Motor neuron (in vitro differentiated cells): ENCODE data around the gene PKDREJ. TPM values are rescaled to one million over a fixed set of nuclear protein-coding genes. Genes with fewer than 3 reads are reported as not detected.
A peak's percentile ranks its signal among the peaks of the same experiment; 100 is the strongest.

ENCODE experiments used
- ATAC-seq, 8 experiments: fragments of 200-7000 bp; cut with Tn5 transposase; replicated peaks in 6 of 8; 2 replicates each; pipeline ENCODE4 v1.8.0; 2021; ENCODE audit warnings: mild to moderate bottlenecking in 8 of 8, moderate library complexity in 8 of 8
- H3K27ac ChIP-seq, 2 donors: fragments of 250-450 bp; sonication (Bioruptor Pico); 2 replicates each; pipeline ENCODE4 v1.9.0; 2021; ENCODE audit warnings: antibody characterized with exemption in 2 of 2, mild to moderate bottlenecking in 2 of 2, moderate library complexity in 1 of 2
- H3K4me1 ChIP-seq, 2 donors: fragments of 250-450 bp; sonication (Bioruptor Pico); replicated peaks in 1 of 2; 2 replicates each; pipeline ENCODE4 v1.6.1; 2021; ENCODE audit warnings: antibody characterized with exemption in 2 of 2, mild to moderate bottlenecking in 2 of 2, moderate library complexity in 1 of 2
- H3K4me3 ChIP-seq, 5 donors: fragments of 250-450 bp; sonication (Bioruptor Pico); 2 replicates each; pipeline ENCODE4 v1.9.0; 2021; ENCODE audit warnings: antibody characterized with exemption in 5 of 5, mild to moderate bottlenecking in 5 of 5, moderate library complexity in 4 of 5
- WGBS, 10 experiments: fragments of 450-650 bp; shearing (Covaris generic); methylation state at CpG; one replicate each; pipeline ENCODE4 v1.0.0; 2022; 5-methylcytosine and 5-hydroxymethylcytosine counted together
- in situ Hi-C, 9 experiments: fragments of 400-800 bp; cut with MboI; loops; one replicate each; pipeline ENCODE4 v1.15.0; 2021; ENCODE audit warnings: low sequenced_read_pairs in 9 of 9, low pct_unique_long_range_greater_than_20kb in 2 of 9; ENCODE audit not compliant: unreplicated experiment in 9 of 9
- total RNA-seq, 8 experiments: library from RNA; unstranded; fragments of 300-600 nt; gene quantifications; 2 replicates each; pipeline versions ENCODE4 v1.2.3 to v1.2.4, GENCODE V29; 2022

The PKDREJ gene
- total RNA-seq, 8 experiments from 2014 or later = 0.20 to 0.92 (median 0.63) TPM

DNA sequence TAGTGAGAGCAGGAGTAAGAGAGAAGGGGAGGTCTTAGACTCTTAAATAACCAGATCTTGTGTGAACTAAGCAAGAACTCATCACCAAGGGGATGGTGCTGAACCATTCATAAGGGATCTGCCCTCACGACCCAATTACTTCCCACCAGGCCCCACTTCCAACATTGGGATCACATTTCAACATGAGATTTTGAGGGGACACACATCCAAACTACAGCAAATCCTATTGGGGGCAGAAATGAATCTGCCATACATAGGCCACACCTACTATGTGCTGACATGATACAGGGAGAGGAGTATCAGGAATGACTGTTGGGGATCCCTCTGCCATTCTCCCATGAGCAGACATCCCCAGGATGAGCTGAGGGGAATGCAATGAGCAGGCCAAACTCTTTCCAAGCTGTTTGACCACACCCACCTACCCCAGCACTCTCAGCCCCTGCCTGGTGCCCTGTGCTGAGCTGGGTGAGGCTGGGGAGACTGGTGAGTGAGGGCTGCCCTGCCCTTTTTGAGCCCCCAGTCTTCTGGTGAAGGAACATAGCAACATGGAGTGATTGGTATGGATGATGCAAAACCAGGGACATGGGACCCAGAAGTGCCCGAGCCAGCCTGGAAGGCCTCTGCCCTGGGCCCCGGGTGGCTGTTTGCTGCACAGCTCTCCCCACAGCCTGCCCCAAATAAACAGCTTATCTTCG is 32.3 kb upstream of the PKDREJ start:
- 23 to 100% (median 71%) methylated on average over 1 to 2 of the region's 4 CpGs; no CpG with 5 or more reads in 5 of the 10 experiments for WGBS, 10 experiments
- in situ Hi-C loops = no loop called here

DNA sequence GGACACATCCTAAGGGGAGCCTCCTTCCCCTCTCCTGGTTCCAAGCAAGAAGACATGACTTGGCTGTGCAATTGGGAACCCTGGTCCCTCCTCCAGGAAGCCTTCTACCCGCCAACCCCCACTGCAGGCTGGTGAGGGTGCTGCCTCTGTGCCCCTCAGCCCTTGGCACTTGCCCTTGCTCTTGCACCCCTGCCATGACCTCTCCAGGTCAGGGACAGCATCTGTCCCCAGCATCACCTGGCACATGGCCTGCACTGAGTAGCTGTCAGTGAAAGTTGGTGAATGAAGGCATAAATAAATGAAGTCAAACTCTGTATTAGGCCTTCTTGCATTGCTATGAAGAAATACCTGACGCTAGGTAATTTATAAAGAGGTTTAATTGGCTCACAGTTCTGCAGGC is 31.6 kb upstream of the PKDREJ start:
- Histone ChIP-seq H3K4me3 (no peak overlapping the region), H3K27ac (no peak overlapping the region), H3K4me1 (peaks cover 10 to 17% of the 10 kb centered on the region in 2 donors)
- ATAC-seq = no peak
- 92 to 100% (median 100%) methylated on average over 1 of the region's 2 CpGs; no CpG with 5 or more reads in 4 of the 10 experiments for WGBS, 10 experiments
- in situ Hi-C loops = no loop called here

More for the DNA sequence above, 32.3 kb upstream of the PKDREJ start:
- H3K4me1 ChIP-seq = peaks cover 10 to 17% of the 10 kb centered on the region in 2 donors
- H3K27ac ChIP-seq = no peak overlapping the region
- H3K4me3 ChIP-seq = peak overlapping the region in 2 of 5 donors; percentile 64 to 79
- ATAC-seq = no peak

- Histone ChIP-seq H3K4me1 (peaks cover 10 to 17% of the 10 kb centered on the region in 2 donors), H3K27ac (no peak overlapping the region), H3K4me3 (no peak overlapping the region)
- peak in 5 of 8 experiments; percentile 5 to 54 (median 48) for ATAC-seq
- WGBS, 10 experiments = 0 to 67% (median 18%) methylated on average over 1 to 6 of the region's 11 CpGs; no CpG with 5 or more reads in 2 of the 10 experiments
- in situ Hi-C loops = no loop called here
Measured at GRCh38 chr22:46293577-46294260, 30.6 kb upstream of the PKDREJ start.

GRCh38 chr22:46292732-46293131 is 29.6 kb upstream of the PKDREJ start:
- no peak overlapping the region for H3K27ac ChIP-seq
- peaks cover 10 to 17% of the 10 kb centered on the region in 2 donors for H3K4me1 ChIP-seq
- 88 to 100% (median 90%) methylated on average over 1 to 5 of the region's 14 CpGs; no CpG with 5 or more reads in 5 of the 10 experiments for WGBS, 10 experiments
- ATAC-seq = no peak
- in situ Hi-C loops = no loop called here
- H3K4me3 ChIP-seq = no peak overlapping the region

GRCh38 chr22:46292173-46292572 is 29.0 kb upstream of the PKDREJ start:
- Histone ChIP-seq H3K27ac (no peak overlapping the region), H3K4me1 (peaks cover 10 to 17% of the 10 kb centered on the region in 2 donors), H3K4me3 (no peak overlapping the region)
- ATAC-seq = no peak
- WGBS, 10 experiments = 74 to 100% (median 100%) methylated on average over 1 to 3 of the region's 3 CpGs; no CpG with 5 or more reads in 1 of the 10 experiments
- in situ Hi-C loops = no loop called here

GRCh38 chr22:46290843-46291785 is 28.0 kb upstream of the PKDREJ start:
- in situ Hi-C loops = no loop called here
- Histone ChIP-seq H3K4me3 (no peak overlapping the region), H3K4me1 (peaks cover 10 to 15% of the 10 kb centered on the region in 2 donors), H3K27ac (no peak overlapping the region)
- WGBS, 10 experiments = 65 to 100% (median 85%) methylated on average over 2 to 6 of the region's 23 CpGs; no CpG with 5 or more reads in 5 of the 10 experiments
- no peak for ATAC-seq

DNA sequence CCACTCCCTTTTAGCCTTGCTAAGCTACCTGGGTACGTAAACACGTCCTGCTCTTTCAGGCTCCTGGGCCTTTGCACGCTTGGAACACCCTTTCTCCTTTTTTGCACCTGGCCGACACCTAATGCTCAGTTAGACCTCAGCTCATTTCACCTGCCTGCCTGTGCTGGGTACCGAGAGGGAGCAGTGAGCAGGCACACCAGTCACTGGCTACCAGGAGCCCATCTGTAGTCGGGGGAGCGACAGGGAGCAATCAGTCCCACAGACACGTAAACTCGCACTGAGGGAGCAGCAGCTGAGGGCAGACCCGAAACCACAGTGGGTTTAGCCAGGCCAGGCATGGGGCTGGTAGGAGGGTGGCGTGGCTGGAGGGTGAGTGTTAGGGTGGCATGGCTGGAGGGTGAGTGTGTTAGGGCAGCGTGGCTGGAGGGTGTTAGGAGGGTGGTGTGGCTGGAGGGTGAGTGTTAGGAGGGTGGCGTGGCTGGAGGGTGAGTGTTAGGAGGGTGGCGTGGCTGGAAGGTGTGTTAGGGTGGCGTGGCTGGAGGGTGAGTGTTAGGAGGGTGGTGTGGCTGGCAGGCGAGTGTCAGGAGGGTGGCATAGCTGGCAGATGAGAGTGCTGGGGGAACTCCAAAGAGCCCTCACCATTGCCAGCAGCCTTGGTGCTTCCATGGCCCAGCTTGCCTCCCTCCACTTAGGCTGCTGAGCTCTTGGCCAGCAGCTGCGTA is 27.1 kb upstream of the PKDREJ start:
- in situ Hi-C loops = no loop called here
- no peak overlapping the region for H3K27ac ChIP-seq
- WGBS, 10 experiments = 60 to 100% (median 100%) methylated on average over 1 to 7 of the region's 17 CpGs; no CpG with 5 or more reads in 1 of the 10 experiments
- no peak overlapping the region for H3K4me3 ChIP-seq
- peaks cover 3 to 8% of the 10 kb centered on the region in 2 donors for H3K4me1 ChIP-seq
- ATAC-seq = no peak

DNA sequence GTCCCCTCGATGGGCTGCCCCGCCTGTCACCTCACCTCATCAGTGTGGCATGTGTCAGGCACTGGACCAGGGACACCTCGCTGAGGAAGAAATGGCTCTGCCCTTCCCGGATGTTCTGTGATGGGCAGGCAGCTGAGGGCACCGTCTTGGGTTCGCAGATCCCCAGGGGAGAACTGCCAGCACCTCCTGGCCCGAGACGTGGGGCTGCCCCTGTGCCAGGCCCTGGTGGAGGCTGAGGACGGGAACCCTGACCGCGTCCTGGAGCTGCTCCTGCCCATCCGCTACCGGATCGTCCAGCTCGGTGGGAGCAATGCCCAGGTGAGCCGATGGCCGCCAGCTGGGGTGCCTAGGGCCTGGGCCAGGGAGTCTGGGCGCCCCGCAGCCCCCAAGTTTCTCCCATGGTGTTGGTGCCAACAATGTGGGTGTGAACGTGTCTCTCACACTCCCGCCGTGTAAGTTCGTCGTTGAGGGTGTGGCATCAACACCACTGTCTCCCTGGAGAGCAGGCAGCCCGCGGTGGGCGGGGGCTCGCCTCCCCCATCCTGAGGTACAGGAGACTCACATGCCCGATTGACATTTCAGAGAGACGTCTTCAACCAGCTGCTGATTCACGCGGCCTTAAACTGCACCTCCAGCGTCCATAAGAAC is 26.2 kb upstream of the PKDREJ start:
- ATAC-seq = no peak
- Histone ChIP-seq H3K4me1 (peaks cover 2 to 8% of the 10 kb centered on the region in 2 donors), H3K4me3 (no peak overlapping the region), H3K27ac (no peak overlapping the region)
- WGBS, 10 experiments = 80 to 90% (median 89%) methylated on average over 1 to 10 of the region's 33 CpGs; no CpG with 5 or more reads in 5 of the 10 experiments
- in situ Hi-C loops = no loop called here

DNA sequence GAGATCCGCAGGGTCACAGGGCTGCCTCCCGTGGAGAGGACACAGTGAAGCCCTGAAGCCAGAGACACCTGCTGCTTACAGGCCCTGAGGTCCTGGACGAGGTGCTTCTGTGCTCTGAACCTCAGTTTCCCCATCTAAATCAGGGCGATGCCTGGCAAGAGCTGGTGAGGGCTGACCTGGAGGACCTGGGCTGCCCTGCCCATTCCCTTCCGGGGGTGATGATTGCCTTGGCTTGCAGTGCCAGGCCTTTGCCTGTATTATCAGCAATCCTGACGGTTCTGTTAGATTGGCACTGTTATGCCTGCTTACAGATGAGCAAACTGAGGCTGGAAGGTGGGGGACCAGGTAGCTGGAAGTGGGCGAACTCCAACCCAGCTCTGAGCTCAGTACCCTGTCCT is 25.7 kb upstream of the PKDREJ start:
- ATAC-seq = no peak
- WGBS, 10 experiments = 90 to 100% (median 100%) methylated on average over 1 to 2 of the region's 7 CpGs; no CpG with 5 or more reads in 7 of the 10 experiments
- in situ Hi-C loops = no loop called here
- no peak overlapping the region for H3K27ac ChIP-seq
- peaks cover 2 to 7% of the 10 kb centered on the region in 2 donors for H3K4me1 ChIP-seq
- H3K4me3 ChIP-seq = no peak overlapping the region

DNA sequence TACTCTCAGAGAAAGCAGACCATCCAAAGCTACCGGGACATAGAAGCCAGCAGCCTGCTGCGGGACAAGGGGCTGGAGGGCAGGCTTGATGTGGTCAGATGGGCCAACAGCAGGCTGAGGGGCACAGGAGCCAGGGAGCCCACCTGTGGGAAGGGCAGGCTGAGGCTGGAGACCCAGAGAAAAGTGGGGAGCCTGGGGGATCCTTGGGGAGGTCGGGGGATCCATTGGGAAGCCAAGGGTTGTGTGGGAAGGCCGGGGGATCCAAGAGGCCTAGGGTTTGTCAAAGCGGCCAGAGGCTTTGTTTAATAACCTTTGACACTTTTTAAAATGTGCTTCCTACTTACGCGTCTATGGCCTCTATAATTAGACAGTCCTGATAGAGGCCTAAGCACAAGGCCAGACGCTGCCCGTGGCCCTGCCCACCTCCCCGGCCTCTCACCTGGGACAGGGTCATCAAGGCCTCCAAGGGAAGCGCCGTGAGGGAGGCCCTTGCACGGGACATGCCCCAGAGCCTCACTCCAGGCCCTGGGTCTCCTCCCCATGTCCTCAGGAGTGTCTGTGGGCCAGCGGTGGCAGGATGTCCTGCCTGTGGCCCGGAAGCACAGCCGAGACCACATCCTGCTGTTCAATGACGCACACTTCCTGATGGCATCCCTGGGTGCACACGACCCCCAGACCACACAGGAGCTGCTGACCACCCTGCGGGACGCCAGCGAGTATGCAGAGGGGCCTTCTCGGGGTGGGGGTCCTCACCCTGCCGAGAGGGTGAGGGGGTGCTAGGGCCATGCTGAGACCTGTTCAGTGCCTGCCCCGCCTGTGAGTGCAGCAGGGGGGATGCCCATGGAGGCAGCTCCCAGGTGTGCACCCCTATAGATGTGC is 25.0 kb upstream of the PKDREJ start:
- Histone ChIP-seq H3K4me3 (no peak overlapping the region), H3K4me1 (no peaks in the 10 kb centered on the region), H3K27ac (no peak overlapping the region)
- ATAC-seq = no peak
- WGBS, 10 experiments = 58 to 100% (median 93%) methylated on average over 2 to 4 of the region's 24 CpGs; no CpG with 5 or more reads in 4 of the 10 experiments
- in situ Hi-C loops = no loop called here
